Measurements from ENCODE around the gene SLC6A3.
"Not testable (repeated sequence)": the region's sequence is repeated elsewhere in the genome, so short reads cannot be mapped to it uniquely, and the experiment has no call there.

The SLC6A3 gene

GRCh38 chr5:1385395-1386273, 59.6 kb downstream of the SLC6A3 start:
- DNase-seq, result peak; percentile 83

- no peak for DNase-seq
These were observed 60.7 kb downstream of the SLC6A3 start for GRCh38 chr5:1384521-1384920.

- DNase-seq, result no peak
These were observed 61.3 kb downstream of the SLC6A3 start for GRCh38 chr5:1383886-1384401.

GRCh38 chr5:1383344-1383743, 61.9 kb downstream of the SLC6A3 start:
- DNase-seq, result no peak

GRCh38 chr5:1382248-1382700, 63.0 kb downstream of the SLC6A3 start:
- no peak for DNase-seq

- no peak for DNase-seq
These were observed 63.6 kb downstream of the SLC6A3 start for GRCh38 chr5:1381370-1382247.

- DNase-seq, result no peak
These were observed 64.3 kb downstream of the SLC6A3 start for GRCh38 chr5:1380910-1381309.

GRCh38 chr5:1380011-1380817, 65.0 kb downstream of the SLC6A3 start:
- DNase-seq, result peak; percentile 36

- DNase-seq, result no peak
These were observed 66.2 kb downstream of the SLC6A3 start for GRCh38 chr5:1378866-1379659.

GRCh38 chr5:1378096-1378495, 67.1 kb downstream of the SLC6A3 start:
- no peak for DNase-seq

- DNase-seq, result no peak
These were observed 68.3 kb downstream of the SLC6A3 start for GRCh38 chr5:1376981-1377380.

GRCh38 chr5:1375871-1376810, 69.1 kb downstream of the SLC6A3 start:
- DNase-seq, result no peak

- no peak for DNase-seq
These were observed 70.6 kb downstream of the SLC6A3 start for GRCh38 chr5:1374679-1375055.

GRCh38 chr5:1374030-1374678, 71.1 kb downstream of the SLC6A3 start:
- DNase-seq, result no peak

- DNase-seq, result not testable (repeated sequence)
These were observed 73.3 kb downstream of the SLC6A3 start for GRCh38 chr5:1371972-1372342.

- DNase-seq, result no peak
These were observed 73.8 kb downstream of the SLC6A3 start for GRCh38 chr5:1371218-1371971.

GRCh38 chr5:1370006-1370405, 75.2 kb downstream of the SLC6A3 start:
- DNase-seq, result no peak

GRCh38 chr5:1368756-1369155, 76.5 kb downstream of the SLC6A3 start:
- DNase-seq, result no peak

GRCh38 chr5:1368236-1368635, 77.0 kb downstream of the SLC6A3 start:
- no peak for DNase-seq

Data from stimulated activated CD4-positive, alpha-beta T cell treated with anti-CD3 and anti-CD28 coated beads, Interleukin-4, amount 100 ng/mL, for 24 hours (primary cell).